Astrocyte (in vitro differentiated cells and primary cell): ENCODE measurements around the gene LRMDA.

Source experiments
- CTCF ChIP-seq: IDR thresholded peaks from 2 replicates; pipeline ENCODE4 v1.5.1; 2011; ENCODE audit warnings: low read depth, mild to moderate bottlenecking, inconsistent platforms, low read length, moderate library complexity; ENCODE audit not compliant: insufficient read depth
- EZH2 ChIP-seq: IDR thresholded peaks from 2 replicates; pipeline ENCODE4 v1.6.1; 2012; ENCODE audit warnings: mild to moderate bottlenecking, low read length, inconsistent platforms; ENCODE audit not compliant: insufficient read depth

DNA sequence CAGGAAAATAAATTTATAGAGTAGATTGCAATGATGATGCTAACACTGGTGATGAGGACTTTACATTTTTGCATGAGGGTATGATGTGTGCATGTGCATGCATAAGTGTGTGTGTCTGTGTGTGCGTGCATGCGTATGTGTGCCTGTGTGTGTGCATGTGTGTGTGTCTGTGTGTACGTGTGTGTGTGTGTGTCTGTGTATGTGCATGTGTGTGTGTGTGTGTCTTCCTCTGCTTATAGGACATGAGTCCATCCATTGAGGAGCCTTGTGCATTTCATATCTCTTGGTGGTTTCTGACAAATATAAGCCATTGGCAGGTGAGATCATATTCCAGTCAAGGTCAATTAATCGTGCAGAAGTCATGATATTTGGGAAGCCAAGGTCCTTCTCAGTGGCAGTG, 277.8 kb downstream of the LRMDA start:
- TF ChIP-seq CTCF (no peak), EZH2 (no peak)
